ENCODE measurements around the gene ZNF664. TPM values are rescaled to one million over a fixed set of nuclear protein-coding genes. Genes with fewer than 3 reads are reported as not detected.

The ZNF664 gene
- total and polyA plus RNA-seq, 9 donors, result 28.3 to 58.9 (median 42.8) TPM

DNA sequence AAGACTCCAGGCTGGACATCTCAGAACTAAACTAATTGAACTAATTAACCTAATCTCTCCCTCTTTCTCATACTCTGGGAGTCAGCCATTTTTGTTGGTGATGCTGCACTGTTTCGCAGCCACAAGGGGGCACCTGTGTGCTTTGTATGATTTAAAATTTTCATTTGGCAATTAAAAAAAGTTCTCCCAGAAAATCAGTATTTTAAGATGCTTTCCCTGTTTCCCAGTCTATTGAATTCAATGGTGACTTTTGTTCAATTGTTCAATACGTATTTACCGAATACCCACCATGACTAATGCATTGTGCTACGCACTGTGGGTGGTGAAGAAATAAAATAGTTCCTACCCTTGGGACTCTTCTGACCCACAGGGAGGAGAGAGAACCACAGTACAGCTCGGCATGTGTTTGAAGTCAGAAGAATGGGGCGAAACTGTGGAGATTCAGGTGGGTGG lies 63.7 kb downstream of the ZNF664 start:
- 67% methylated on average over 2 of the region's 6 CpGs for WGBS (ENCODE audit: insufficient coverage)
- H3K4me1 ChIP-seq (ENCODE audit: control insufficient read depth, insufficient read depth, low read length), result peaks cover 2% of the 10 kb centered on the region
- no peak overlapping the region for H3K4me3 ChIP-seq (ENCODE audit: low read length)
- H3K36me3 ChIP-seq (ENCODE audit: control insufficient read depth, insufficient read depth, low read length), result no peaks in the 10 kb centered on the region
- no peaks in the 10 kb centered on the region for H3K27me3 ChIP-seq (ENCODE audit: control insufficient read depth, insufficient read depth, low read length)
- H3K9me3 ChIP-seq (replicated peaks; ENCODE audit: control insufficient read depth, low read depth, low read length), result no peaks in the 10 kb centered on the region
- H3K27ac ChIP-seq (ENCODE audit: low read length), result no peak overlapping the region
- peak; percentile 61 for DNase-seq

DNA sequence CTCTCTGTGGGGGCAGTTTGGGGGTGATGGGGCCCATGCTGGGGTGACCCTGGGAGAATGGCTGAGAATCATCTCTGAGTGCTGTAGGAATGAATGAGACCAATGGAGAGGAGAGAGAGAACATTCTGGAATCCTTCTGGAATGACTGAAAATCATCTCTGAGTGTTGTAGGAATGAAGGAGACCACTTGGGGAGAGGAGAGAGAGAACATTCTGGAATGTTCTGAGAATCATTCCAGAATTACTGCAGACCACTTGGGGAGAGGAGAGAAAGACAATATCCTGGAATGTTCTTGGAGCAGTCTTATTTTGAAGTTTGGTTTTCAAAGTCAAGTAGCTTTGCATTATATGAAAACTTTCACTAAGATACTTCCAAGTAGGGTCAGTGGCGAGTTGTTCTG lies 64.3 kb downstream of the ZNF664 start:
- no peak for DNase-seq

DNA sequence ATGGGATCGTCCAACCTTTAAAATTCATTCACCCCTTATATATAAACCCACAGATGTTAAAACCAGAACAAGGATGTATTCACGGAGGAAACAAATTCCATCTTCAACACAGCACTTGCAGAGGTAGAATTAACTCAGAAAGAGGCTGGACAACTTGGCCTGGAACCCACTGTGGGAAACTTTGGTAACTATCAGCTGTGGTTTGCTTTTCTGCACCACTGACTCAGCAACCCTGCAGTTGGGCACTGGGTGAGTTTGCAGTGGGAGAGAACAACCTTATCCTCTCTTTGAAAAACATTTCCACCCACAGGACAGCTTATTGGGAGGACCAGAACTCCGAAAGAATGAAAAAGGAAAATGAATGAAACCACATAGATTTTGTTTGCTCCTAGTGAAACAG lies 66.3 kb downstream of the ZNF664 start:
- no CpG with 5 or more reads among the region's 3 CpGs for WGBS (ENCODE audit: insufficient coverage)
- peak; percentile 47 for DNase-seq
- H3K27me3 ChIP-seq (ENCODE audit: control insufficient read depth, insufficient read depth, low read length), result no peaks in the 10 kb centered on the region
- H3K4me3 ChIP-seq (ENCODE audit: low read length), result no peak overlapping the region
- H3K4me1 ChIP-seq (ENCODE audit: control insufficient read depth, insufficient read depth, low read length), result peaks cover 6% of the 10 kb centered on the region
- no peaks in the 10 kb centered on the region for H3K9me3 ChIP-seq (replicated peaks; ENCODE audit: control insufficient read depth, low read depth, low read length)
- H3K36me3 ChIP-seq (ENCODE audit: control insufficient read depth, insufficient read depth, low read length), result no peaks in the 10 kb centered on the region
- H3K27ac ChIP-seq (ENCODE audit: low read length), result no peak overlapping the region

More for the DNA sequence above, 64.3 kb downstream of the ZNF664 start:
- no CpG with 5 or more reads among the region's 1 CpG for WGBS (ENCODE audit: insufficient coverage)
- H3K27me3 ChIP-seq (ENCODE audit: control insufficient read depth, insufficient read depth, low read length), result no peaks in the 10 kb centered on the region
- H3K9me3 ChIP-seq (replicated peaks; ENCODE audit: control insufficient read depth, low read depth, low read length), result no peaks in the 10 kb centered on the region
- H3K27ac ChIP-seq (ENCODE audit: low read length), result no peak overlapping the region
- no peak overlapping the region for H3K4me3 ChIP-seq (ENCODE audit: low read length)
- H3K4me1 ChIP-seq (ENCODE audit: control insufficient read depth, insufficient read depth, low read length), result peaks cover 2% of the 10 kb centered on the region
- no peaks in the 10 kb centered on the region for H3K36me3 ChIP-seq (ENCODE audit: control insufficient read depth, insufficient read depth, low read length)

DNA sequence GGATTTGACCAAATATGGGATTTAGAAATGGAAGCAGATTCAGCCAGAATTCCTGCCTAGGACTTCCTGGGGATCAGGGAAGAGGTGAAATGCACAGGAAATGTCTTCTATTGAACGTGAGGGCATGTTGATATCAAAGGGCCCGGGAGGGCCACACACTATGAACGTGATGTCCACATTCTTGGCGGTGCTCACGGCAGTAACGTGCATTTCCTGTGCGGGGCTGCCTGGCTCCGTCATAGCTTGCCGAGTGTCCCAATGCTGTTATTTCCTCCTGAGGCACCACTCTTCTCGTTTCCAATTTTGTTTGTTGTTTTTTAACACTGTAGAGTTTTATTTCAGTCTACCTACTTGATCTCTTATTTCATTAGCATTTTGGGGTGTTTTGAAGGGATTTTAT lies 67.3 kb downstream of the ZNF664 start:
- no peaks in the 10 kb centered on the region for H3K36me3 ChIP-seq (ENCODE audit: control insufficient read depth, insufficient read depth, low read length)
- WGBS (ENCODE audit: insufficient coverage), result 20% methylated on average over 7 of the region's 10 CpGs
- no peaks in the 10 kb centered on the region for H3K9me3 ChIP-seq (replicated peaks; ENCODE audit: control insufficient read depth, low read depth, low read length)
- no peak overlapping the region for H3K27ac ChIP-seq (ENCODE audit: low read length)
- DNase-seq, result no peak
- H3K27me3 ChIP-seq (ENCODE audit: control insufficient read depth, insufficient read depth, low read length), result no peaks in the 10 kb centered on the region
- H3K4me1 ChIP-seq (ENCODE audit: control insufficient read depth, insufficient read depth, low read length), result peaks cover 13% of the 10 kb centered on the region
- no peak overlapping the region for H3K4me3 ChIP-seq (ENCODE audit: low read length)

DNA sequence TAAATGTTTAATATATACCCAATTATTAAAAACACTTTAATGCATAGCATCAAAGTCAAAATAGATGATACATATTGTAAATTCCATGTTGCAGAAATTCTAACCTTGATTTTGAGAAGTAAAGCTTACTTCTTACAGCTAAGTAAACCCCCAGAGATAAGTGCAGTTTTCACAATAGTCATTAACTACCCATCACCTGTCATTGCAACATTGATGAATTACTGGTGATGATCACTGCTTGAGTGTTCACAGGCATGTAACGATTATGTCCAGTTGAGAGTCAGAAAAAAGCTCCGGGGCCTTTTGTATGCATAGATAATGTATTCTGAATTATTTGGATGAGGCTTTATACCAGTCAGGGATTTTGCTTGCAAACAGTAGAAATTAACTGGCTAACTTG lies 67.7 kb downstream of the ZNF664 start:
- H3K9me3 ChIP-seq (replicated peaks; ENCODE audit: control insufficient read depth, low read depth, low read length), result no peaks in the 10 kb centered on the region
- H3K4me3 ChIP-seq (ENCODE audit: low read length), result no peak overlapping the region
- no peaks in the 10 kb centered on the region for H3K36me3 ChIP-seq (ENCODE audit: control insufficient read depth, insufficient read depth, low read length)
- H3K27me3 ChIP-seq (ENCODE audit: control insufficient read depth, insufficient read depth, low read length), result no peaks in the 10 kb centered on the region
- WGBS (ENCODE audit: insufficient coverage), result 67% methylated on average over 1 of the region's 2 CpGs
- H3K27ac ChIP-seq (ENCODE audit: low read length), result no peak overlapping the region
- peaks cover 17% of the 10 kb centered on the region for H3K4me1 ChIP-seq (ENCODE audit: control insufficient read depth, insufficient read depth, low read length)
- no peak for DNase-seq

DNA sequence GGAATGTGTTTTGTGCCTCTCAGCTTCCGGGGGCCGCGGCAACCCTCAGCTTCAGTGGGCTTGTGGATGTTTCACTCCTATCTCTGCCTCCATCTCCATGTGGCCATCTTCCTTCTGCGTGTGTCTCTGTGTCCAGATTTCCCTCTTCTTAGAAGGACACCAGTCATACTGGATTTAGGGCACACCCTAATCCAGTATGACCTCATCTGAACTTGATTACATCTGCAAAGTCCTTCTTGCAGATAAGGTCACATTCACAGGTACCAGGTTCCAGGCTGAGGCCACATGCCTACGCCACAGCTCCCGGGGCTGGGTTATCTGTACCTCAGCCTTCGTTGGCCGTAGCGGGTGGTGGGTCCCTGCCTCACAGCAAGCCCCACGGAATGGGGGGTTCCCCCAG lies 68.9 kb downstream of the ZNF664 start:
- H3K4me3 ChIP-seq (ENCODE audit: low read length), result no peak overlapping the region
- WGBS (ENCODE audit: insufficient coverage), result 97% methylated on average over 9 of the region's 10 CpGs
- no peak overlapping the region for H3K27ac ChIP-seq (ENCODE audit: low read length)
- H3K36me3 ChIP-seq (ENCODE audit: control insufficient read depth, insufficient read depth, low read length), result no peaks in the 10 kb centered on the region
- peaks cover 2% of the 10 kb centered on the region for H3K9me3 ChIP-seq (replicated peaks; ENCODE audit: control insufficient read depth, low read depth, low read length)
- no peak for DNase-seq
- H3K27me3 ChIP-seq (ENCODE audit: control insufficient read depth, insufficient read depth, low read length), result no peaks in the 10 kb centered on the region
- H3K4me1 ChIP-seq (ENCODE audit: control insufficient read depth, insufficient read depth, low read length), result peaks cover 19% of the 10 kb centered on the region

DNA sequence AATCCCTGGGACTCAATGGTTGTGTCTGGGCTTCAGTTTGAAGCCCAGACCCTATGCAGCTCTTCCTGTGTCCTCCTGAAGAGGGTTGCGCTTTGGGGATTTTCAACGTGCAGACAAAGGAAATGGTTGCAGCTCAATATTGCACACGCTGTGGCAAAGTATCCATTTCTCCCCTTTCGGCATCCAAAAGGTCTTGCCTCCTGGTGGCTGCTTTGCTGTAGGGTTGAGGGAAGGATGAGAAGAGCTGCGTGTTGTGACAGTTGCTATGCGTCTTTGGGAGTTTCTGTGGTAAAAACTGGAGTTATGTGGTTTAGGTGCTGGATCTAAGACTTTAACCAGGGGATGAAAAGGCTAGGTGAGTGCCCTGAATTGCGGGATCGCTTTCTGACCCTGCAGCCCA lies 71.0 kb downstream of the ZNF664 start:
- Histone ChIP-seq H3K36me3 (ENCODE audit: control insufficient read depth, insufficient read depth, low read length) (no peaks in the 10 kb centered on the region), H3K4me1 (ENCODE audit: control insufficient read depth, insufficient read depth, low read length) (peaks cover 19% of the 10 kb centered on the region), H3K27ac (ENCODE audit: low read length) (no peak overlapping the region), H3K9me3 (replicated peaks; ENCODE audit: control insufficient read depth, low read depth, low read length) (peaks cover 19% of the 10 kb centered on the region), H3K4me3 (ENCODE audit: low read length) (no peak overlapping the region), H3K27me3 (ENCODE audit: control insufficient read depth, insufficient read depth, low read length) (no peaks in the 10 kb centered on the region)
- WGBS (ENCODE audit: insufficient coverage), result 68% methylated on average over 7 of the region's 8 CpGs
- DNase-seq, result no peak

DNA sequence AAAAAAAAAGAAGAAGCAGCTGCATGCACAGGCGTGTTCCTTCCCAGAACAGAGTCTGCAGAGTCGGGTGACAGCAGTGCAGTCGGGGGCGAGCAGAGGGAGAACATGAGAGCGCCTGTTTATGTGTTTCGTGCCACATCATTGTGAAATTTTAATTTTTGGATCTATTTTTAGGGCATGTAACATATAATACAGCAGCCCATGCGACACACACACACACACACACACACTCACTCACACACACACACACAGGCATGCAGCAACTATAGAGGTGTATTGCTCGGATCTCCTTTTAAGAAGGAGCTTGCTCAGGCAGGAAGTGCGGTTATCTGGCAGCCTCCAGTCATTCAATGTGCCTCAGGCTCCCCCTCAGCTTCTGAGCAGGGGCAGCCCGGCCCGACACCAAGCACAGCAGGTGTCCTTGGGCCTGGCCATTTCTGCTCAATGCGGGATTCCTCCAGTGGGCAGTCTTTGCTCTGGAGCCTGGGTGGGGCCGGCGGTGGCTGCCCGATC lies 71.8 kb downstream of the ZNF664 start:
- peak overlapping the region; percentile 50 for H3K27ac ChIP-seq (ENCODE audit: low read length)
- peaks cover 19% of the 10 kb centered on the region for H3K9me3 ChIP-seq (replicated peaks; ENCODE audit: control insufficient read depth, low read depth, low read length)
- H3K4me3 ChIP-seq (ENCODE audit: low read length), result no peak overlapping the region
- no peaks in the 10 kb centered on the region for H3K27me3 ChIP-seq (ENCODE audit: control insufficient read depth, insufficient read depth, low read length)
- H3K36me3 ChIP-seq (ENCODE audit: control insufficient read depth, insufficient read depth, low read length), result no peaks in the 10 kb centered on the region
- peaks cover 22% of the 10 kb centered on the region for H3K4me1 ChIP-seq (ENCODE audit: control insufficient read depth, insufficient read depth, low read length)
- DNase-seq, result peak; percentile 72
- 34% methylated on average over 7 of the region's 15 CpGs for WGBS (ENCODE audit: insufficient coverage)

DNA sequence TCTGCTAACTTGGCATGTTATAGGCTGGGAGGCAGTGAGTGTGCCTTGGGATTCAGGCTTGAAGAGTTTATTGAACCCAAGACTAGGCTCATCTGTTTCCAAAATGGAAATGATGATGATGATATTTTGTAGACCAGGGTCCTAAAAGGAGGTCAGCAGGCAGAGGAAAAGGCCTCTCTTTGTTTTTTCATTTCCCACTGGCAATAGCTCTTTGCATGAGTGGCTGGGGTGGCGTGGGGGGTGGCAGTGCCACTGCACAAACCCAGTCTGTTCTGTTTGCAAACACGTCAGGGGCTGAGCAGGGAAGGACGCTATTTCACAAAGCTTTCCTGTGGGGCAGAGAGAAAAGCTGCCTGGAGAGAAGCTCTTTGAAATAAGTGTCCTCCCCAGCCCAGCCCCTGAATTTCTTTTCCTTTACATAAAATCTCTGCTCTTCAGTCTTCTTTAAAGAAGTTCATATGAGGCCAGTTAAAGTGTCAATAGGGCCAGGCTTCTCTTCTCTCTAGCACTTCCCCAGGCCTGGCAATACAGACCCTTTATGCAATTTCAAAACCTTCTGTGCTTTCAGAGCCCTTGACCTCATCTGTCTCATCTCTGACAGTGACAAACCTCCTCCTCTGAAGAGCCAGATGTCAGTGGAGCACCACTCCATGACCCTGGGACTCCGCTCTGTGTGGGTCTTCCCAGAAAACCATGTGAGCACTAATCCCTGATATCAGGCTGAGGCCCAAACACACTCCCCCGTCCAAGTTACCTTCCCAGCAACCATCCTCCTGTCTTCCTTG lies 72.8 kb downstream of the ZNF664 start:
- Histone ChIP-seq H3K4me3 (ENCODE audit: low read length) (no peak overlapping the region), H3K36me3 (ENCODE audit: control insufficient read depth, insufficient read depth, low read length) (no peaks in the 10 kb centered on the region), H3K9me3 (replicated peaks; ENCODE audit: control insufficient read depth, low read depth, low read length) (peaks cover 19% of the 10 kb centered on the region), H3K27ac (ENCODE audit: low read length) (no peak overlapping the region), H3K4me1 (ENCODE audit: control insufficient read depth, insufficient read depth, low read length) (peaks cover 21% of the 10 kb centered on the region), H3K27me3 (ENCODE audit: control insufficient read depth, insufficient read depth, low read length) (no peaks in the 10 kb centered on the region)
- WGBS (ENCODE audit: insufficient coverage), result 84% methylated on average over 3 of the region's 5 CpGs
- no peak for DNase-seq

DNA sequence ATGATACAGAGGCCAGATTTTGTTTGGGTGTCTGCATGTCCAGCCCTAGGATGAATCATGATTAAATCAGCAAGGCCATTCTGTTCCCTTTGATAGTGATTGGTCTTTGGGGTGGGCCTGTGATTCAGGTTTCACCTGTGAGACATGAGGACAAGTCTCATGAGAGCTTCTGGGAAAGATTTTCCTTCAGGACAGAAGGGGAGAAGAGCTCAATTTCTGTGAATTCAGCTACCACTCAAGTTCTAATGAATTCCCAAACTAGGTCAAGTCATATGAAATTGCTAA lies 73.4 kb downstream of the ZNF664 start:
- Histone ChIP-seq H3K9me3 (replicated peaks; ENCODE audit: control insufficient read depth, low read depth, low read length) (peaks cover 19% of the 10 kb centered on the region), H3K4me1 (ENCODE audit: control insufficient read depth, insufficient read depth, low read length) (peaks cover 21% of the 10 kb centered on the region), H3K27ac (ENCODE audit: low read length) (no peak overlapping the region), H3K4me3 (ENCODE audit: low read length) (no peak overlapping the region), H3K27me3 (ENCODE audit: control insufficient read depth, insufficient read depth, low read length) (no peaks in the 10 kb centered on the region), H3K36me3 (ENCODE audit: control insufficient read depth, insufficient read depth, low read length) (no peaks in the 10 kb centered on the region)
- no peak for DNase-seq
